ENCODE measurements around the gene WIPI1.
"Not testable (repeated sequence)": the region's sequence is repeated elsewhere in the genome, so short reads cannot be mapped to it uniquely, and the experiment has no call there.

Gene WIPI1

DNA sequence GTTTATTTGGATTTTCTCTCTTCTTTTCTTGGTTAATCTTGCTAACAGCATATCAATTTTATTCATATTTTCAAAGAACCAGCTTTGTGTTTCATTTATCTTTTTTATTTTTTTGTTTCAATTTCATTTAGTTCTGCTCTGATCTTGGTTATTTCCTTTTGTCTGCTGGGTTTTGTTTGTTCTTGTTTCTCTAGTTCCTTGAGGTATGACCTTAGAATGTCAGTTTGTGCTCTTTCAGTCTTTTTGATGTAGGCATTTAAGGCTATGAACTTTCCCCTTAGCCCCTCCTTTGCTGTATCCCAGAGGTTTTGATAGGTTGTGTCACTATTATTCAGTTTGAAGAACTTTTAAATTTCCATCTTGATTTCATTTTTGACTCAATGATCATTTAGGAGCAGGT is 42.4 kb downstream of the WIPI1 start:
- not testable (repeated sequence) for H3K27ac ChIP-seq (ENCODE audit: insufficient read depth, low read depth, low read length, poor library complexity, severe bottlenecking); H3K27me3 ChIP-seq (ENCODE audit: control insufficient read depth, insufficient read depth, low read length, poor library complexity, severe bottlenecking); H3K9me3 ChIP-seq (ENCODE audit: control insufficient read depth, low read length); H3K4me3 ChIP-seq (ENCODE audit: insufficient read depth, low read depth, low read length); H3K4me1 ChIP-seq (ENCODE audit: control insufficient read depth, insufficient read depth, low read length); H3K36me3 ChIP-seq (ENCODE audit: control insufficient read depth, insufficient read depth, low read length)

DNA sequence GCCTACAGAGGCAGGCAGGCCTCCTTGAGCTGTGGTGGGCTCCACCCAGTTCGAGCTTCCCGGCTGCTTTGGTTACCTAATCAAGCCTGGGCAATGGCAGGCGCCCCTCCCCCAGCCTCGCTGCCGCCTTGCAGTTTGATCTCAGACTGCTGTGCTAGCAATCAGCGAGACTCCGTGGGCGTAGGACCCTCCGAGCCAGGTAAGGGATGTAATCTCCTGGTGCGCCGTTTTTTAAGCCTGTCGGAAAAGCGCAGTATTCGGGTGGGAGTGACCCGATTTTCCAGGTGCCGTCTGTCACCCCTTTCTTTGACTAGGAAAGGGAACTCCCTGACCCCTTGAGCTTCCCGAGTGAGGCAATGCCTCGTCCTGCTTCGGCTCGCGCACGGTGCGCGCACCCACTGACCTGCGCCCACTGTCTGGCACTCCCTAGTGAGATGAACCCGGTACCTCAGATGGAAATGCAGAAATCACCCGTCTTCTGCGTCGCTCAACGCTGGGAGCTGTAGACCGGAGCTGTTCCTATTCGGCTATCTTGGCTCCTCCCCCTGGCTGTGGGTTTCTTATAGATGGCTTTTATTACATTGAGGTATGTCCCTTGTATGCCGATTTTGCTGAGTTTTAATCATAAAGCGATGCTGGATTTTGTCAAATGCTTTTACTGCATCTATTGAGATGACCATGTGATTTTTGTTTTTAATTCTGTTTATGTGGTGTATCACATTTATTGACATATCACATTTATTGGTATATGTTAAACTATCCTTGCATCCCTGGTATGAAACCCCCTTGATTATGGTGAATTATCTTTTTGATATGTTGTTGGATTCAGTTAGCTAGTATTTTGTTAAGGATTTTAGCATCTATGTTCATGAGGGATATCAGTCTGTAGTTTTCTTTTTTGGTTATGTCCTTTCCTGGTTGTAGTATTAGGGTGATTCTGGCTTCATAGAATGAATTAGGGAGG is 43.4 kb downstream of the WIPI1 start:
- WGBS, 2 experiments, result 11 to 12% methylated on average over 27 to 32 of the region's 34 CpGs
- H3K4me3 ChIP-seq (ENCODE audit: insufficient read depth, low read depth, low read length); H3K27ac ChIP-seq (ENCODE audit: insufficient read depth, low read depth, low read length, poor library complexity, severe bottlenecking); H3K4me1 ChIP-seq (ENCODE audit: control insufficient read depth, insufficient read depth, low read length); H3K27me3 ChIP-seq (ENCODE audit: control insufficient read depth, insufficient read depth, low read length, poor library complexity, severe bottlenecking); H3K36me3 ChIP-seq (ENCODE audit: control insufficient read depth, insufficient read depth, low read length); H3K9me3 ChIP-seq (ENCODE audit: control insufficient read depth, low read length): not testable (repeated sequence)

DNA sequence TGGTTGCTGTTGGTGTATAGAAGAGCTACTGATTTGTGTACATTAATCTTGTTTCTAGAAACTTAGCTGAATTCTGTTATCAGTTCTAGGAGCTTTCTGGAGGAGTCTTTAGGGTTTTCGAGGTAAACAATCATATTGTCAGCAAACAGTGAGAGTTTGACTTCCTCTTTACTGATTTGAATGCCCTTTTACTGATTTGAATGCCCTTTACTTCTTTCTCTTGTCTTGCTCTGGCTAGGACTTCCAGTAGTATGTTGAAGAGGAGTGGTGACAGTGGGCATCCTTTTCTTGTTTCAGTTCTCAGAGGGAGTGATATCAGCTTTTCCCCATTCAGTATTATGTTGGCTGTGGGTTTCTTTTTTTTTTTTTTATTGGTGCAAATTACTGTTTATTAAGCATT is 49.6 kb downstream of the WIPI1 start:
- H3K27me3 ChIP-seq (ENCODE audit: control insufficient read depth, insufficient read depth, low read length, poor library complexity, severe bottlenecking); H3K27ac ChIP-seq (ENCODE audit: insufficient read depth, low read depth, low read length, poor library complexity, severe bottlenecking); H3K36me3 ChIP-seq (ENCODE audit: control insufficient read depth, insufficient read depth, low read length); H3K4me3 ChIP-seq (ENCODE audit: insufficient read depth, low read depth, low read length); H3K9me3 ChIP-seq (ENCODE audit: control insufficient read depth, low read length); H3K4me1 ChIP-seq (ENCODE audit: control insufficient read depth, insufficient read depth, low read length): not testable (repeated sequence)
- 89 to 97% methylated on average over 1 of the region's 1 CpG for WGBS, 2 experiments

DNA sequence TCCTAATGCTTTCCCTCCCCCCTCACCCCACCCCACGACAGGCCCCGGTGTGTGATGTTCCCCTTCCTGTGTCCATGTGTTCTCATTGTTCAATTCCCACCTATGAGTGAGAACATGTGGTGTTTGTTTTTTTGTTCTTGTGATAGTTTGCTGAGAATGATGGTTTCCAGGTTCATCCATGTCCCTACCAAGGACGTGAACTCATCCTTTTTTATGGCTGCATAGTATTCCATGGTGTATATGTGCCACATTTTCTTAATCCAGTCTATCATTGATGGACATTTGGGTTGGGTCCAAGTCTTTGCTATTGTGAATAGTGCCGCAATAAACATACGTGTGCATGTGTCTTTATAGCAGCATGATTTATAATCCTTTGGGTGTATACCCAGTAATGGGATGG is 53.5 kb downstream of the WIPI1 start:
- not testable (repeated sequence) for H3K27me3 ChIP-seq (ENCODE audit: control insufficient read depth, insufficient read depth, low read length, poor library complexity, severe bottlenecking); H3K4me1 ChIP-seq (ENCODE audit: control insufficient read depth, insufficient read depth, low read length); H3K27ac ChIP-seq (ENCODE audit: insufficient read depth, low read depth, low read length, poor library complexity, severe bottlenecking); H3K9me3 ChIP-seq (ENCODE audit: control insufficient read depth, low read length); H3K4me3 ChIP-seq (ENCODE audit: insufficient read depth, low read depth, low read length); H3K36me3 ChIP-seq (ENCODE audit: control insufficient read depth, insufficient read depth, low read length)
- 92 to 96% methylated on average over 4 of the region's 5 CpGs for WGBS, 2 experiments

DNA sequence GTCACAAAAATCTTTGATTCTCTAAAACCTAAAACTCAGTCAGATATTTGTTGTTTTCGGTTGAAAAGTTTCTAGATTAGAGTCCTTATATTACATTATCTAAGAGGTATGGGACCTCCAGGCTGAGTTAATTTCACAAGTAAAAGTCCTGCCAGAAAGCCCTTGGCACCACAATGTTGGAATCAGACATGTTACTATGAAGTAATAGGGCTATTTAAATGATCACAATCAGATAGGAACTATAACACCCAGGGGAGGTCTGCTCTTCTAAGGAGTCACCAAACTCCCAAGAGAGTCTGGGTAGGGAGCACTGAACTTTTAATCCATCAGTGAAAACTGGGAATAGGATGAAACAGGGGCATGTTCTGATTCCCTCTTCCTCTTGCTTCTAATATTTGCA is 54.2 kb downstream of the WIPI1 start:
- 100% methylated on average over 1 of the region's 1 CpG; no CpG with 5 or more reads in 1 of the 2 experiments for WGBS, 2 experiments
- Histone ChIP-seq H3K27me3 (ENCODE audit: control insufficient read depth, insufficient read depth, low read length, poor library complexity, severe bottlenecking) (no peaks in the 10 kb centered on the region), H3K27ac (ENCODE audit: insufficient read depth, low read depth, low read length, poor library complexity, severe bottlenecking) (no peak overlapping the region), H3K36me3 (ENCODE audit: control insufficient read depth, insufficient read depth, low read length) (no peaks in the 10 kb centered on the region), H3K4me3 (ENCODE audit: insufficient read depth, low read depth, low read length) (no peak overlapping the region), H3K4me1 (ENCODE audit: control insufficient read depth, insufficient read depth, low read length) (peaks cover 12% of the 10 kb centered on the region), H3K9me3 (ENCODE audit: control insufficient read depth, low read length) (no peaks in the 10 kb centered on the region)

DNA sequence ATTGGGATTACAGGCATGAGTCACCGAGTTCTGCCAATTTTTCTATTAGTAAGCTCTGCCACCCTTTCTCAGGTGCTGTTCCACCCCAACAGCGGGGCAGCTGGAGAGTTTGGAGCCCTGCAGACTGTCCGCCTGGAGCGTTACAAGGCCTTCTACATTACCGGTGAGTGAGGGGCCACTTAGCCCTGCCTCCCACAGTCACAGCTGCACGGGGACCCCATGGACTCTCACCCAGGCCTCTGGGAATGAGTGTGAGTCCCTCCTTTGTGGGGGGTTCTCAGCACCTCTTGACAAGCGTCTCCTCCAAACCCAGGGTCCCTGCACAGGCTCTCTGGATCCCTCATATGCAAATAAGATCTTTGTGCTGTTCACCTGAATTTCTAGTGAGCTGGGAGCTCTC is 56.0 kb downstream of the WIPI1 start:
- no peaks in the 10 kb centered on the region for H3K36me3 ChIP-seq (ENCODE audit: control insufficient read depth, insufficient read depth, low read length)
- no peaks in the 10 kb centered on the region for H3K9me3 ChIP-seq (ENCODE audit: control insufficient read depth, low read length)
- 89 to 90% methylated on average over 7 of the region's 7 CpGs for WGBS, 2 experiments
- H3K27ac ChIP-seq (ENCODE audit: insufficient read depth, low read depth, low read length, poor library complexity, severe bottlenecking), result no peak overlapping the region
- H3K27me3 ChIP-seq (ENCODE audit: control insufficient read depth, insufficient read depth, low read length, poor library complexity, severe bottlenecking), result no peaks in the 10 kb centered on the region
- peaks cover 12% of the 10 kb centered on the region for H3K4me1 ChIP-seq (ENCODE audit: control insufficient read depth, insufficient read depth, low read length)
- H3K4me3 ChIP-seq (ENCODE audit: insufficient read depth, low read depth, low read length), result no peak overlapping the region

DNA sequence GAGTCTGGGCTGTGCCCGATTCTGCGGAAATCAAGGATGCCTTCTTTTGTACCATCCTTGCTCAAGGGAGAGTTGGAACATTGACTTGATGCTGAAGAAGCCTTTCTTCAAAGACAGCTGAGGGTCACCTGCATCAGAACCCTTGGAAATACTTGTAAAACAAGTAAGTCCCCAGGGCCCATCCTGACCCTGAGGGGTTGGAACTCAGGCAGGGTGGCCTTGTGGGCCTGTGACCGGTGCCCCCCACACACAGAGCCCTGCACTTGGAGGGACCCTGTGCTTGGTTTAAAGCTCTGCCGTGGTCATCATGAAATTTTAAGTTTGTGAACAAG is 56.9 kb downstream of the WIPI1 start:
- no peak overlapping the region for H3K4me3 ChIP-seq (ENCODE audit: insufficient read depth, low read depth, low read length)
- H3K27me3 ChIP-seq (ENCODE audit: control insufficient read depth, insufficient read depth, low read length, poor library complexity, severe bottlenecking), result no peaks in the 10 kb centered on the region
- no peaks in the 10 kb centered on the region for H3K9me3 ChIP-seq (ENCODE audit: control insufficient read depth, low read length)
- H3K27ac ChIP-seq (ENCODE audit: insufficient read depth, low read depth, low read length, poor library complexity, severe bottlenecking), result no peak overlapping the region
- 96 to 97% methylated on average over 4 of the region's 4 CpGs for WGBS, 2 experiments
- peaks cover 12% of the 10 kb centered on the region for H3K4me1 ChIP-seq (ENCODE audit: control insufficient read depth, insufficient read depth, low read length)
- no peaks in the 10 kb centered on the region for H3K36me3 ChIP-seq (ENCODE audit: control insufficient read depth, insufficient read depth, low read length)

DNA sequence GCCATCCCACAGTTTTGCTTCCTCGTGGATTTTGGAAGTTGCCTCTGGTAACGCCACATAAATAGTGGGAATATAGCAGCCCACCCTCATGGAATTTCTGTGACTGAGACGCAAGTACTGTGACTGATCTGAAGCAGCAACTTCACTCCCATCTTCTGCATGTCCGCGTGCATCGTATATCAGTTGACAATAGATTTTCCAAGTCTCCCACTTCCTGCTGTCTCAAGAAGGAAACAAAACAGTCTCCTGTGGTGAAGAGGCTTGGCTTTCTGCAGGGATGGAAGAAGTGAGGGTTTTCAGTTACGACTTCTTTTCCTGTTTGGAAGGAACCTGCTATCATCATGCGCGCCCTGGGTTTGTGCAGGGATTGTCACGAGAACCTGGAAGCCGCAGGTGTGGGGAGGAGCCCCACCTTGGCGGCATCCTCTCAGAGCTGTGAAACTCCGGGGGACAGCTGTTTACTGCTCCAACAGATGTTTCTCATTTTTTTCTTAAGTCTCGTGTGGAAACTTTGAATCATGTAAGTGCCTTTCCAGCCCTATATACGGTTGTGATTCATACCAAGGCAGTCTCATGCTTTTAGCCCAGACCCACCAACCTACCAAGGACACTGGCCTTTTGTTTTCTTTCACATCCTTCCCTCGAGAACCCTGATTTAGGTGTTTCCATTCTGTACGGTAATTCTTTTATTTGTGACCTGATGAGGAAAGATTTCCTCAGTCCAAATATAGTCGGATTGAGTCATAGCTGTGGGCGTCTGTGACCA is 57.5 kb downstream of the WIPI1 start:
- H3K9me3 ChIP-seq (ENCODE audit: control insufficient read depth, low read length), result no peaks in the 10 kb centered on the region
- H3K4me3 ChIP-seq (ENCODE audit: insufficient read depth, low read depth, low read length), result no peak overlapping the region
- H3K27me3 ChIP-seq (ENCODE audit: control insufficient read depth, insufficient read depth, low read length, poor library complexity, severe bottlenecking), result no peaks in the 10 kb centered on the region
- 87% methylated on average over 19 of the region's 19 CpGs for WGBS, 2 experiments
- no peak overlapping the region for H3K27ac ChIP-seq (ENCODE audit: insufficient read depth, low read depth, low read length, poor library complexity, severe bottlenecking)
- no peaks in the 10 kb centered on the region for H3K36me3 ChIP-seq (ENCODE audit: control insufficient read depth, insufficient read depth, low read length)
- H3K4me1 ChIP-seq (ENCODE audit: control insufficient read depth, insufficient read depth, low read length), result peaks cover 12% of the 10 kb centered on the region

DNA sequence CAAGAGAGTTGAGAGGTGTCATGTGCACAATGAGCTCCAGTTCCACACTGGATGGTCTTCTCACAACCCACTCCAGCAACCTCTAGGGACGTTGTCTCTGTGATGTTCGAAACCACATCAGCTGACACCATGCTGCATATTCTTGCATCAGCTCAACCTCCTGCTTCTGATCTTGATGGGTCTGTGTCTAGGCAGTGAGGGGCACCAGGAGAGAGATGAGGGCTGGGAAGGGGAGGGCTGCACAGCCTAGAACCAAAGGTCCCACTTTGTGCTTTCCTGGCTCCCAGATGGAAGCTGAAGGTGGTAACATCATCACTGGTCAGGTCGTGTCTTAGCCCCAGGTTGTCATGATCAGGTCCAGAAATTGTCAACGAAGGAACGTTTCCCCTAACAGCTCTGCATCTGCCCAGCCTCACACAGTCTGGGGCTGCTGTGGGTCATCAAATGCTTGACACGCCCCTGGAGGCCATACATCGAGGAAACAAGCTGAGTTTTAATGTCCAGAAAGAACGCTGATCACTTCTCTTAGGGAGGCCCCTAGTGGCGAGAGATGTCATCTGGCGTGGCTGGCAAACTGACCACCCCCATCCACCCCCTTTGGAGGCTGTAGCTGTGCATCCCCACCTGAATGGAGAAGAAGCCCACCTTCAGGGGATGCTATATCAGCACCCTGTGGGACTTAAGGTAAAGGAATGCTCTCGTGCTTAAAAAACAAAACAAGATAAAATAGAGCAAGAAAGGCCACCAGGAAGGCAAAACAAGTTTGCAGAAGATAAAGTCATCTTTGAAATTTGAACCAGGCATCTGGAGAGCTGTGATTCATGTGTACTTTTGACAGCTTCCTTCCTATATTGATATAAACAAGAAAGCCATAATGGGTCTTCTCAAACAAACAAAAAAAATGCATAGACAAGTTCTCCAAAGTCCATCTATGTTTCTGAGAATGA is 58.3 kb downstream of the WIPI1 start:
- WGBS, 2 experiments, result 27 to 30% methylated on average over 11 of the region's 11 CpGs
- Histone ChIP-seq H3K27ac (ENCODE audit: insufficient read depth, low read depth, low read length, poor library complexity, severe bottlenecking) (no peak overlapping the region), H3K4me1 (ENCODE audit: control insufficient read depth, insufficient read depth, low read length) (peaks cover 12% of the 10 kb centered on the region)

DNA sequence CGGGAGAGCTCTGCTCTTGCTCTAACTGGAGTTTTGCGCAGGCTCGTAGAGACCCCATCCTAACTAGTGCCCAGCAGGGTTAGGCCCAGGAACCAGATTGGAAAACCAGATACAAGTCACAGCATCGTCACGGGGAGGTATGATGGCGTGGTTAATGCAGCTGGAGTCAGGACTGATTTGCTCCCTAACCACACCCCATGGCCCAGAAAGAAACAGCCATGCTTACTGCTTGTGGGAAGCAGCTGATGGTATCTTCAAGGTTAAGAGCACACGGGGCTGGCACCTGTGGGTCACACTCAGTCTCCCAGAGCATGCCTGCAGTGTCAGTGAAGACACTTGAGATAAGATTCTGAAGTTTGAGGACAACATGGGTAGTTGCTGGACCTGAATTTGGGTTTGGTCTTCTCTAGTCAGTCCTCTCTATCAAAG is 60.2 kb downstream of the WIPI1 start:
- Histone ChIP-seq H3K27me3 (ENCODE audit: control insufficient read depth, insufficient read depth, low read length, poor library complexity, severe bottlenecking) (no peaks in the 10 kb centered on the region), H3K36me3 (ENCODE audit: control insufficient read depth, insufficient read depth, low read length) (no peaks in the 10 kb centered on the region), H3K27ac (ENCODE audit: insufficient read depth, low read depth, low read length, poor library complexity, severe bottlenecking) (no peak overlapping the region), H3K4me3 (ENCODE audit: insufficient read depth, low read depth, low read length) (no peak overlapping the region), H3K9me3 (ENCODE audit: control insufficient read depth, low read length) (no peaks in the 10 kb centered on the region), H3K4me1 (ENCODE audit: control insufficient read depth, insufficient read depth, low read length) (peaks cover 12% of the 10 kb centered on the region)
- WGBS, 2 experiments, result 94 to 95% methylated on average over 7 of the region's 7 CpGs

More for the DNA sequence above, 58.3 kb downstream of the WIPI1 start:
- Histone ChIP-seq H3K36me3 (ENCODE audit: control insufficient read depth, insufficient read depth, low read length) (no peaks in the 10 kb centered on the region), H3K27me3 (ENCODE audit: control insufficient read depth, insufficient read depth, low read length, poor library complexity, severe bottlenecking) (no peaks in the 10 kb centered on the region), H3K4me3 (ENCODE audit: insufficient read depth, low read depth, low read length) (no peak overlapping the region), H3K9me3 (ENCODE audit: control insufficient read depth, low read length) (no peaks in the 10 kb centered on the region)
